Activated T-cell treated with anti-CD3 and anti-CD28 coated beads, Interleukin-2, amount 50 U/mL, for 72 hours (primary cell): ENCODE results near the gene CARD10. TPM values are rescaled to one million over a fixed set of nuclear protein-coding genes. Genes with fewer than 3 reads are reported as not detected.

Experiments
- ATAC-seq, 2 donors: fragments of 150-1000 bp; cut with Tn5 transposase; replicated peaks in 1 of 2; 2 replicates each; pipeline ENCODE4 v1.10.0; 2021; ENCODE audit warnings: moderate library complexity in 2 of 2, mild to moderate bottlenecking in 1 of 2
- DNase-seq, 2 donors: peaks; one replicate each; pipeline ENCODE4 v3.0.0; 2021 to 2022; ENCODE audit warnings: mixed read lengths in 1 of 2
- H3K27ac Mint-ChIP-seq: one replicate; pipeline ENCODE4 v1.8.0; 2022; ENCODE audit warnings: mild to moderate bottlenecking, moderate library complexity, mixed read lengths
- H3K27me3 Mint-ChIP-seq: one replicate; pipeline ENCODE4 v1.8.0; 2022; ENCODE audit warnings: low read depth, mixed read lengths
- H3K36me3 Mint-ChIP-seq, 2 donors: one replicate each; pipeline ENCODE4 v1.8.0; 2022; ENCODE audit warnings: mixed read lengths in 2 of 2, mild to moderate bottlenecking in 1 of 2; ENCODE audit not compliant: insufficient read depth in 2 of 2
- H3K4me1 Mint-ChIP-seq: one replicate; pipeline ENCODE4 v1.8.0; 2022; ENCODE audit warnings: low read depth, mixed read lengths
- H3K4me3 Mint-ChIP-seq, 2 donors: one replicate each; pipeline ENCODE4 v1.8.0; 2022; ENCODE audit warnings: mild to moderate bottlenecking in 2 of 2, mixed read lengths in 2 of 2, moderate library complexity in 2 of 2
- H3K9me3 Mint-ChIP-seq, 2 donors: one replicate each; pipeline ENCODE4 v1.8.0; 2022; ENCODE audit warnings: mixed read lengths in 2 of 2
- total RNA-seq, 2 donors: library from RNA; stranded (reverse); gene quantifications; one replicate each; pipeline ENCODE4 v1.2.3, GENCODE V29; 2022

The CARD10 gene
- total RNA-seq, 2 donors from 2014 or later, result 0.25 TPM; not detected in 1

GRCh38 chr22:37461961-37462360, 57.3 kb downstream of the CARD10 start:
- Mint-ChIP-seq H3K9me3 (no peaks in the 10 kb centered on the region), H3K27ac (no peak overlapping the region), H3K27me3 (no peaks in the 10 kb centered on the region), H3K4me1 (peaks cover 7% of the 10 kb centered on the region), H3K4me3 (no peak overlapping the region), H3K36me3 (peaks cover 3 to 6% of the 10 kb centered on the region in 2 donors)
- ATAC-seq (no peak), DNase-seq (no peak)

GRCh38 chr22:37460684-37461083, 58.5 kb downstream of the CARD10 start:
- no peak for ATAC-seq
- Mint-ChIP-seq H3K36me3 (peaks cover 3% of the 10 kb centered on the region in 2 donors), H3K27me3 (no peaks in the 10 kb centered on the region), H3K4me1 (peaks cover 8% of the 10 kb centered on the region), H3K27ac (no peak overlapping the region), H3K9me3 (no peaks in the 10 kb centered on the region), H3K4me3 (no peak overlapping the region)
- no peak for DNase-seq

GRCh38 chr22:37459206-37459605, 60.0 kb downstream of the CARD10 start:
- DNase-seq (no peak), ATAC-seq (no peak)
- H3K27ac Mint-ChIP-seq, result no peak overlapping the region
- no peak overlapping the region for H3K4me3 Mint-ChIP-seq
- H3K9me3 Mint-ChIP-seq, result no peaks in the 10 kb centered on the region
- no peaks in the 10 kb centered on the region for H3K27me3 Mint-ChIP-seq
- peaks cover 16% of the 10 kb centered on the region for H3K4me1 Mint-ChIP-seq
- H3K36me3 Mint-ChIP-seq, result no peaks in the 10 kb centered on the region

- no peak overlapping the region for H3K4me3 Mint-ChIP-seq
- no peaks in the 10 kb centered on the region for H3K27me3 Mint-ChIP-seq
- ATAC-seq (peak; percentile 97 to 98), DNase-seq (peak; percentile 85 to 86)
- no peaks in the 10 kb centered on the region for H3K36me3 Mint-ChIP-seq
- no peak overlapping the region for H3K27ac Mint-ChIP-seq
- peaks cover 16% of the 10 kb centered on the region for H3K4me1 Mint-ChIP-seq
- H3K9me3 Mint-ChIP-seq, result no peaks in the 10 kb centered on the region
These were observed 61.9 kb downstream of the CARD10 start for GRCh38 chr22:37457093-37457893.

- ATAC-seq, result no peak
- H3K4me3 Mint-ChIP-seq, result no peak overlapping the region
- no peak overlapping the region for H3K27ac Mint-ChIP-seq
These were observed 62.9 kb downstream of the CARD10 start for GRCh38 chr22:37456346-37456745.

GRCh38 chr22:37455896-37456295, 63.3 kb downstream of the CARD10 start:
- H3K27me3 Mint-ChIP-seq, result no peaks in the 10 kb centered on the region
- no peak for DNase-seq

More at GRCh38 chr22:37456346-37456745, 62.9 kb downstream of the CARD10 start:
- Mint-ChIP-seq H3K4me1 (peaks cover 16% of the 10 kb centered on the region), H3K27me3 (no peaks in the 10 kb centered on the region), H3K36me3 (no peaks in the 10 kb centered on the region), H3K9me3 (no peaks in the 10 kb centered on the region)
- DNase-seq, result no peak

GRCh38 chr22:37454857-37455686, 64.1 kb downstream of the CARD10 start:
- DNase-seq, result no peak
- no peak for ATAC-seq
- H3K27ac Mint-ChIP-seq, result no peak overlapping the region
- no peaks in the 10 kb centered on the region for H3K9me3 Mint-ChIP-seq
- peaks cover 22% of the 10 kb centered on the region for H3K4me1 Mint-ChIP-seq
- H3K4me3 Mint-ChIP-seq, result no peak overlapping the region
- no peaks in the 10 kb centered on the region for H3K36me3 Mint-ChIP-seq
- no peaks in the 10 kb centered on the region for H3K27me3 Mint-ChIP-seq

More at GRCh38 chr22:37455896-37456295, 63.3 kb downstream of the CARD10 start:
- ATAC-seq, result no peak
- no peak overlapping the region for H3K27ac Mint-ChIP-seq
- no peaks in the 10 kb centered on the region for H3K9me3 Mint-ChIP-seq
- H3K36me3 Mint-ChIP-seq, result no peaks in the 10 kb centered on the region
- no peak overlapping the region for H3K4me3 Mint-ChIP-seq
- H3K4me1 Mint-ChIP-seq, result peaks cover 16% of the 10 kb centered on the region

- Mint-ChIP-seq H3K9me3 (no peaks in the 10 kb centered on the region), H3K4me3 (no peak overlapping the region), H3K27me3 (no peaks in the 10 kb centered on the region)
These were observed 65.5 kb downstream of the CARD10 start for GRCh38 chr22:37453696-37454095.

GRCh38 chr22:37451218-37451617, 68.0 kb downstream of the CARD10 start:
- Mint-ChIP-seq H3K4me3 (no peak overlapping the region), H3K36me3 (no peaks in the 10 kb centered on the region), H3K9me3 (no peaks in the 10 kb centered on the region), H3K27me3 (no peaks in the 10 kb centered on the region), H3K4me1 (peaks cover 15% of the 10 kb centered on the region), H3K27ac (no peak overlapping the region)
- no peak for DNase-seq
- ATAC-seq, result no peak

More at GRCh38 chr22:37453696-37454095, 65.5 kb downstream of the CARD10 start:
- Mint-ChIP-seq H3K36me3 (no peaks in the 10 kb centered on the region), H3K4me1 (peaks cover 22% of the 10 kb centered on the region), H3K27ac (no peak overlapping the region)
- no peak for ATAC-seq
- no peak for DNase-seq

GRCh38 chr22:37449331-37450001, 69.7 kb downstream of the CARD10 start:
- DNase-seq, result no peak
- ATAC-seq, result no peak
- Mint-ChIP-seq H3K27ac (no peak overlapping the region), H3K36me3 (no peaks in the 10 kb centered on the region), H3K27me3 (no peaks in the 10 kb centered on the region), H3K4me1 (peaks cover 7% of the 10 kb centered on the region), H3K4me3 (no peak overlapping the region), H3K9me3 (no peaks in the 10 kb centered on the region)

- DNase-seq (no peak), ATAC-seq (no peak)
- H3K27ac Mint-ChIP-seq, result no peak overlapping the region
- H3K4me1 Mint-ChIP-seq, result peaks cover 14% of the 10 kb centered on the region
- no peaks in the 10 kb centered on the region for H3K9me3 Mint-ChIP-seq
- no peaks in the 10 kb centered on the region for H3K36me3 Mint-ChIP-seq
- no peaks in the 10 kb centered on the region for H3K27me3 Mint-ChIP-seq
- no peak overlapping the region for H3K4me3 Mint-ChIP-seq
These were observed 70.6 kb downstream of the CARD10 start for GRCh38 chr22:37448516-37449127.

GRCh38 chr22:37445501-37445900, 73.7 kb downstream of the CARD10 start:
- peaks cover 22% of the 10 kb centered on the region for H3K4me1 Mint-ChIP-seq
- H3K27ac Mint-ChIP-seq, result no peak overlapping the region
- DNase-seq (no peak), ATAC-seq (no peak)
- peaks cover 3 to 4% of the 10 kb centered on the region in 2 donors for H3K36me3 Mint-ChIP-seq
- no peak overlapping the region for H3K4me3 Mint-ChIP-seq
- peaks cover 6% of the 10 kb centered on the region for H3K27me3 Mint-ChIP-seq
- peaks cover 3% of the 10 kb centered on the region in 2 donors for H3K9me3 Mint-ChIP-seq
